Endometrial microvascular endothelial cells (primary cell): ENCODE results near the gene SEC31B. TPM values are rescaled to one million over a fixed set of nuclear protein-coding genes. Genes with fewer than 3 reads are reported as not detected.

Experiments used
- in situ Hi-C: cut with HindIII; loops from 2 replicates; pipeline ENCODE4 v1.10.0; 2017; ENCODE audit warnings: low sequenced_read_pairs, low pct_unique_long_range_greater_than_20kb; ENCODE audit errors: inconsistent ontology term
- total RNA-seq: library from RNA; depleted of rRNA; stranded (reverse); fragments of >200 nt; gene quantifications from one replicate; pipeline ENCODE4 v1.2.3, GENCODE V29; 2015; ENCODE audit errors: inconsistent ontology term

The SEC31B gene, protein sequence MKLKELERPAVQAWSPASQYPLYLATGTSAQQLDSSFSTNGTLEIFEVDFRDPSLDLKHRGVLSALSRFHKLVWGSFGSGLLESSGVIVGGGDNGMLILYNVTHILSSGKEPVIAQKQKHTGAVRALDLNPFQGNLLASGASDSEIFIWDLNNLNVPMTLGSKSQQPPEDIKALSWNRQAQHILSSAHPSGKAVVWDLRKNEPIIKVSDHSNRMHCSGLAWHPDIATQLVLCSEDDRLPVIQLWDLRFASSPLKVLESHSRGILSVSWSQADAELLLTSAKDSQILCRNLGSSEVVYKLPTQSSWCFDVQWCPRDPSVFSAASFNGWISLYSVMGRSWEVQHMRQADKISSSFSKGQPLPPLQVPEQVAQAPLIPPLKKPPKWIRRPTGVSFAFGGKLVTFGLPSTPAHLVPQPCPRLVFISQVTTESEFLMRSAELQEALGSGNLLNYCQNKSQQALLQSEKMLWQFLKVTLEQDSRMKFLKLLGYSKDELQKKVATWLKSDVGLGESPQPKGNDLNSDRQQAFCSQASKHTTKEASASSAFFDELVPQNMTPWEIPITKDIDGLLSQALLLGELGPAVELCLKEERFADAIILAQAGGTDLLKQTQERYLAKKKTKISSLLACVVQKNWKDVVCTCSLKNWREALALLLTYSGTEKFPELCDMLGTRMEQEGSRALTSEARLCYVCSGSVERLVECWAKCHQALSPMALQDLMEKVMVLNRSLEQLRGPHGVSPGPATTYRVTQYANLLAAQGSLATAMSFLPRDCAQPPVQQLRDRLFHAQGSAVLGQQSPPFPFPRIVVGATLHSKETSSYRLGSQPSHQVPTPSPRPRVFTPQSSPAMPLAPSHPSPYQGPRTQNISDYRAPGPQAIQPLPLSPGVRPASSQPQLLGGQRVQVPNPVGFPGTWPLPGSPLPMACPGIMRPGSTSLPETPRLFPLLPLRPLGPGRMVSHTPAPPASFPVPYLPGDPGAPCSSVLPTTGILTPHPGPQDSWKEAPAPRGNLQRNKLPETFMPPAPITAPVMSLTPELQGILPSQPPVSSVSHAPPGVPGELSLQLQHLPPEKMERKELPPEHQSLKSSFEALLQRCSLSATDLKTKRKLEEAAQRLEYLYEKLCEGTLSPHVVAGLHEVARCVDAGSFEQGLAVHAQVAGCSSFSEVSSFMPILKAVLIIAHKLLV
- 0.93 TPM for total RNA-seq

DNA sequence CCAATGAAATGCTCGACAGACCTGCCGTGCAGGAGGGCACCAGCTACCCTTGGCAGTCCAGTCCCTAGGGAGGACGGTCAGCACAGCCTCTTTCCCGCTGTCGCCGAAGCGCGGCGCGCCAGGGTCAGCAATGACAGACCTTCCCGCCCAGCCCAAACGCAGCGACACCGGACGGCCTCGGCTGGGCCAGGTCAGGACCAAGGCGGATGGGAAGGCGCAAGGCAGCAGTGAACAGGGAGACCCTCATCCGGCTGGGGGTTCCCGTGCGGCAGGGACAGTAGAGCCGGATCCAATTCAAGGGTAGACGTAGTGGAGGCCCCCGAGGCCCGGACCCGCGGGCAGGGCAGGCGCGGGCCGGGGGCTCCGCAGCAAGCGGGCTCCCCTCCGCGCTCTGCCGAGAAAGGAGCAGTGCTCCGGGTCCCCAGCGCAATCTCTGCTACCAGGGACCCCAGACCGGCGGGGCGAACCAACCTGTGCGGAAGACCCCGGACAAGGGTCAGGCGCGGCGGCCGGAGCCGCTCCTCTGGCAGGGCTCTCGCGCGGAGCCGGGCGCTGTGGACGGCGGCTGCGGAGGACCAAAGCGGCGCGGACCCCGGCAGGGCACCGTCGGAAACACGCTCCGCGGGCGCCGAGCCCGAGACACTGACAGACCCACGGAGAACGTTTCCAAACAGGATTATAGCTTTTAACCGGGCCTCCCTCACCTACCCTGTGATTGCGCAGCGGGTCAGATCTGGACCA is at the start of gene SEC31B:
SEC31B (minus strand) TSS at position 551 of the 741 bp plus-strand sequence. CDS start 2,909 bp downstream, outside the sequence.
- in situ Hi-C loops: no loop called here

DNA sequence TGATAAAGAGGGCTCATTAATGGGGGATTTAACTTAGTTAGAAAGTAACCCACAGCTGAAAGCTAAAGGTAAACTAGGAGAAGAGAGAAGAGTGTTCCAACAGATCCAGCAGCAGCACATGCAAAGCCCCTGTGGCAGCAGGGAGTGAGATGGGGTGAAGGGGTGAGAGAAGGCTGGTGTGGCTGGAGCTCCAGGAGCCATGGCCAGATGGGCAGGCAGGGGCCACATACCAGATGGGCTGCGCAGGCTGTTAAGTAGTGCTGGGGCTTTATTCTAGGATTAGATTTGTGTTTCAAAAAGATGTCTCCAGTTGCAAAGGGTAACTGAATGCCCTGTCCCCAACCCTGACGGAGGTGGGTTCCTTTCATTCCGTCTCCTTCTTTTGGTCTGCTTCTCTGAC is 49.3 kb upstream of the SEC31B start:
- in situ Hi-C loops: no loop called here

DNA sequence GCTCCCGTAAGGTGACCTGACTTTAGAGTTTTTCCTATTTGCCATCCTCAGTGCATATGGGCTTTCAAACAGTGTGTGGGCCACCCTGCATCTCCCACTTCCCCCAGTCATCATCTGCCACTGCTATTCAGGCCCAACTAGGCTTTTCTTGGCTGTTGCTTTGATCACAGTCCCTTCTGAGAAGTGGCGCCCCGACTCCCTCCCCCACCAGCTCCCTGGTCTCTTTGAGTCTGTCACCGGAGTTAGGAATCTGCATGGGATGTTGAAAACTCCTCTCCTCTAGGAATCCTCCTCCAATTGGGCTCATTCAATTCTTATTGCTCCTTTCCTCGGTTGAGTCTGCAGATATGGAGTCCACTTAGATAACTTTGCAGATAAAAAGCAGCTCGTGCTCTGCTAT is 48.2 kb upstream of the SEC31B start:
- in situ Hi-C loops: no loop called here

DNA sequence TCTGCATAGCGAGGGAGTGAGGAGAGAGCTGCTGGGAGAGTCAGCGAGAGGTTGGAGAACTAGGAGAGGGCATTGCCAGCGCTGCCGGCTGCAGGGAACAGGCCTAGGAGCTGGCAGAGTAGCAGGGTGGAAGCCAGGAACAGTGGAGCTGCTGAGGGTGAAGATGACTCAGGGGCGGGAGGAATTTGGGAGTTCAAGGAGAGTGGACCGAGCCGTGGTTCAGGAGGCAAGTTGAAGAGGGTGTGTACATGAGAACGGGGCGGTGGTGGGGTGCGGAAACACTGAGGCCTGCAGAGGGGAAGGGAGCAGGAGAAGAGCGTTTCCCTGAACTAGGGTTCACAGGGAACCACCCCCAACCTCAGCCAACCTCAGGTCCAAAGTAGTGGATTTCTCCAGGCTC is 47.6 kb upstream of the SEC31B start:
- in situ Hi-C loops: no loop called here

DNA sequence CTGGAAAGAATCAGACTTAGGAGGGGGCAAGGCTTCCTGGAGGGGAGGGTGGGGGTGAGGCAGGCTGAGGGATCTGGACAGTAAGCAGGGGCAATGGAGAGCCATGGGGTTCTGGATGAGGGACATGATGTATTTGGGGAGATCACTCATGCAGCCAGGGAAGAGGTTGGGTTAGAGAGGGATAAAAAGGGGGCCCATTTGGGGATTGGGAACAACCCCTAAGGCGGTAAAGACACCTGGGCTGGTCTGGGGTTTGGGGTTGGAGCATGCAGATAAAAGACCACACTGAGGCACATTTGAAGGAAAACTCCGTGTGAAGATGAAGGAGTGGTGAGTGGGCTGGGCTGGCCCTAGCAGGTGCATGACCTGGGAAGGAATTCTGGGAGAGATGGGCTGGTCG is 46.9 kb upstream of the SEC31B start:
- in situ Hi-C loops: no loop called here

DNA sequence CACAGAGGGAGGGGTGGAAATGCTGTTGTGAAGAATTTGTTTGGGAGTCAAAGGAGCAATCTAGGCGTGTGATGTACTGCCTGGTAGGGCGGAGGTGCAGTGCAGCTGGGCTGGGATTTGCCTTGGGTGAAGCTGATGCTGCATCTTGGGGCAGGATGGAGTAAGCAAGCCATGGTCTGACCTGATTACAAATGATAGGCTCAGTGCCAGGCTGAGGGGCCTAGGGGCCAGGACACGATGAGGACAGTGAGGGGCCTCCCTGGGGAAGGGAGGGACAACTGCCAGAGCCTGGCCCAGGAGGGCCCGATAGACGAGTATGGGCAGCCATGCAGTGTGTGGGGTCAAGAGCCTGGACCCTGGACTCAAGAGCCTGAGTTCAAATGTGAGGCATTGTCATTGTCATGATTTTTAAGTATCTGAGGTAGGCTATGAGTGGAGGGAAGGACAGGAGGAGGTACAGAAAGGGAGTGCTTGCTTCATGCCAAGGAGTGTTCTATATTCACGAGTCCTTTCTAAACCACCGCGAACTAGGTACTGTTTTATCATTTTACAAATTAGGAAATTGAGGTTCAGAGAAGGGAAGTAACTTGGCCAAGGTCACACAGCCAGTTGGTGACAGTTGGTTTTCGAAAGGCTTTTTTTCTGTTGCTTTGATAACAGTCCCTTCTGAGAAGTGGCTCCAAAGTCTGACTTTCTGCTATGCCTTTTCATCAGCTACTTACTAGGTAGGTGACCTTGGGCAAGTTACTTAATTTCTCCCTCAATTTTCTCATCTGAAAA is 45.7 kb upstream of the SEC31B start:
- in situ Hi-C loops: no loop called here

DNA sequence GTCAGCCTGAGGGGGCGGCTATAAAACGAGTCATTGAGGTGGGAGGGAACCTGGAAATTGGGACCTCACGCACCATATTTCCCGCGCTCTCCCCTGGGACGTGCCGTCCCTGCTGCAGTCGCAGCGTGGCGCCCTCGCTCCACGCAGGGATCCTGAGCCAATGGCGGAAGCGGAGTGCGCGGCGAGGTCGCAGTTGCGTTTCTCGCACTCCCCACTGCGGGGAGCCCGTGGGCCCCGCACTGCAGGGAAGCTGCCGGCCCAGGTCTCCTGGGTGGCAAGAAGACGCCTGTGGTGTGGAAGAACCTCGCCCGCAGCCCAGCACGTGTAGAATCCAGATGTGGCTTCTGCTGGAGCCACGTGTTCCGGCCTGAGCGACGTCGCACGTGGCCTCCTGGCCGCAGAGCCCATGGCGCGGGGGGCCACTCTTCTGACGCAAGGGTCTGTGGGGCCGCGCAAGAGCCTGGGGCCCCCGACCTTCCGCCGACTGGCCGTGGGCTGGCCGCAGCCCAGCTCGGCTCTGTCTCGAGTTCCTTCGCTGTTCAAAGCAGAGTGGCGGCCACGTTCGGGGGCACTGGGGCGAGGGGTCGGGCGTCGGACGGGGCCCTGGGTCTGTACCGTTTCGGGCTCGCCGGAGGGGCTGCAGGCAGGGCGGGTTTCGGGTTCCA is 42.5 kb upstream of the SEC31B start:
- in situ Hi-C loops: no loop called here

DNA sequence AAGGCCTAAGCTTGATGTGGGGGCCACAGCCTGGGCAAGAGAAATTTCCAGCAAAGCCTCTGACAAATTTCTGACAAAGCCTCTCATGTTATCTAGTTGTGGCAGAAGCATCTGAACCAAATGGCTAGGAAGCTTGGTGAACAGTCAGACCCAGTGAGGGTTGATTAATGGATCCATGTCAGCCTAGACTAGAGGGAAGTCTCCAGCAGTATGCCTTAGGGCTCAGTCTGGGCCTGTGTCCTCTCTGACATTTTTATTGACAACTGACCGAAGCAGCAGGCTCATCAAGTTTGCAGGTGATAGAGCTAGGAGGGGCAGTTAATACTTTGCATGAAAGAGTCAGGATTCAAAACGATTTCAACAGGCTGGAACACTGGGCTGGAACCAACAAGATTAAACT is 41.3 kb upstream of the SEC31B start:
- in situ Hi-C loops: no loop called here

DNA sequence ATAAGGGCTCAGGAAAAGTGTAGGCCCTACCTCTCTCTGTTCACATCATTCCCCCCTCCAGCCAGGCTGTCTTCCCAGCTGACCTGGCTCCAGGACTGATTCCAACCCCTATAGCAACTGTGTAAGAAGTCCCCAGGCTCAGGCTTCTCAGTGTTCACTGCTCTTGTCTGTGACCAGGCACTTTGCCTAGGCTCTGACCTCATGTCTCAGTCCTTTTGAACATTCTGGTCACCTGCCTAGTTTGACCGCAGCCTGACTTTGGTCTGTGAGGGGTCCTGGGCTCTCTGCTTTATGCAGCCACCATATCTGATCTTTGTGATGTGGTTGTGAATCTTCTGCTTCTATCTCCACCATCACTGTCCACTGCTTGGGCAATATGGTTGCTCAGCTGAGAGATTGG is 40.6 kb upstream of the SEC31B start:
- in situ Hi-C loops: no loop called here

DNA sequence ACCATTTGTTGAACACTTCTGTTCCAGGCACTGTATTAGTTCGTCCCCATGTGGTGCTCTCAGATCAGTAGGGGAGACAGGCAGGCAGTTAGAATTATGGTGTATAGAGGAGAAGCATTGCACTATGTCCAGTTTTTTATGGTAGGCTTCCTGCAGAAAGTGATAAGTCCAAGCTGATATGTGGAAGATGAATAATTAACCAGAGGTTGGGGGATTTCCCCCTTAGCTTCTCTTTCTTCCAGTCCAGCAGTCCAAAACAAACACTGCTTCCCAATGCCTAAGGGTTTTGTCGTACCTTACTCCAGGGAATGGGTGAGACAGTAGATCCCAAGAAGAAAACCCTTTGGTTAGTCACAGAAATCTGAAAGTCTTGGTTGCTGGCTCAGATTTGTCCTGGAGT is 35.2 kb upstream of the SEC31B start:
- in situ Hi-C loops: no loop called here

DNA sequence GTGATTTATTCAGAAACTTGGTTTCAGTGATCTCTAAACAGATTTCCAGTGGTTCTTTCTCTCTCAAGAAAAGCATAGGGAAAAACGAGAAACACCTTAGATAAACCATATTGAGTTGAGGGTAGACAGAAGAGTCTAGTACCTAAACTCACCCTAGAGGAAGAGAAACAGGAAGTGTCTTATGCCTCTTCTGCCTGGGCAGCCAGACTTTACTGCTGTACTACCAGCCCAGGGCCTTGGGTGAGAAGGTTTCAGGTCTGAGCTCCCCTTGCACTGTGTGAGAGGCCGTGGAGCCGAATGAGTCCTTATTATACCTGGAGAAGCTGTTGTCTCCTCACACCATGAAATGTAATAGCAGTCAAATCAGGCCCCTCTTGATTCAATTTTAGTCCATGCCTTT is 34.3 kb upstream of the SEC31B start:
- in situ Hi-C loops: no loop called here

DNA sequence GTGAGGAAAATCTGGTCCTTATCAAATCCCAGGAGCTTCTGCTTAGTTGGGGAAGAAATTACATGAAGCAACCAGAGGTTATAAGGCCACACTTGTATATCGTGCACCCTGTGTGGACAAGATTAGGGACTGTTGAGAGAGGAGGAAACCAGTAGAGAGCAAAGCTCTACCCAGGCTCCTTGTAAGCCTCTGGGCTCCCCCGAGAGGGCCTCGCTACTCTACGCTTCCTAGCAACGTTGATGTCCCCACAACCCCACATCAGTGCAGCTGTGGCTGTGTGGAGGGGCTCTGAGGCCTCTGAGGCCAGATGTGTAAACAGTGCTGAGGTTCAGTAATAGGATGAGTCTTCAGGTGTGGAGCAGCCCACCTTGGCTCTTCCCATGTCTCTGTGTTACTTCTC is 32.1 kb upstream of the SEC31B start:
- in situ Hi-C loops: no loop called here

DNA sequence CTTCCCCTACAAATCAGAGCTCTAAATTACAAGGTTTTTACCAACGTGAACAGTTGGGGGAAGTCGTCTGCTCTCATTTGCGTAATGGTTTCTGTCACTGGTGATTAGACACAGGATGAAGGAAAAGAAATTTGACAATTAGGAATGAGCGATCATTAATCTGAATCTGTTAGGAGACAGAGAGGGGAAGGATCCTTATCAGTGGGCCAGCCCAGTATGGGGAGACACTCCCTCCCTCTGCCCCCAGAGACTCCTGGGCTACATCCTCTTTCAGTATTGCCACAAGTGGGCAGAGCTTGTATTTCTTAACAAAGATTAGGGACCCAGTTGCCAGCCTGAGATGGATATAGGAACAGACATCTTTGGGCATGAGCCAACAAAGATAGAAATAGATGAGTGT is 31.5 kb upstream of the SEC31B start:
- in situ Hi-C loops: no loop called here

DNA sequence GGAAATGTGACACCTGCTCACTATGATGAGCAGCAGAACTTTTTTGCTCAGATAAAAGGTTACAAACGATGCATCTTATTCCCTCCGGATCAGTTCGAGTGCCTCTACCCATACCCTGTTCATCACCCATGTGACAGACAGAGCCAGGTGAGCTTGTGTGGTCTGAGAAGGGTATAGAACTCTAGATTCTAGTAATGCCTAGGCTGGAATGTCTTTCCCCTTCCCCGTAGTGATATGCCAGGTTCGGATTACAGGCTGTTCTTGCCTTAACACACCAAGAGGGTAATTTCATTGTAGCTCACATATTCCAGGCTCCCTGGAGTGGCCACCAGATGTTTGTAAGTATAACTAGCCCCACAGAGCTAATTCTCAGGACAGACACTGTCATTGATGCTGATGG is 25.3 kb upstream of the SEC31B start:
- in situ Hi-C loops: no loop called here

DNA sequence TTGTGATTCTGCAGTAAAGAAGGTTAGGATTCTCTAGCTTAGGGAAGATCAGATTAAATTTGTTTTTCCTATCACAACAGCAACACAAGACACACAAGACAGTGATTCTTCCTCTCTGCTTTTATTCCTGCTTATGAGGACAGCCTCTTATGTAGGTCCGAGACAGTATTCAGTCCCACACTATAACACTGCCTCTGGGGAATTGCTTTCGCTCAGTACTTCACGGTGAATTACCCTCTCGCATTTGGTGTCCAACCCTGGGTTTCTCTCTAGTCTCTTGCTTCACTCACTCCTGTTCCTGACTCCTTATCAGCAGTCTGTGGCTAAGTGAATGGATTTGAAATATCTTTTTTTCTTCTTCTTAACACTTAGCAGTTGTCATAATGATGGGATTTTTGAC is 17.8 kb upstream of the SEC31B start:
- in situ Hi-C loops: no loop called here

DNA sequence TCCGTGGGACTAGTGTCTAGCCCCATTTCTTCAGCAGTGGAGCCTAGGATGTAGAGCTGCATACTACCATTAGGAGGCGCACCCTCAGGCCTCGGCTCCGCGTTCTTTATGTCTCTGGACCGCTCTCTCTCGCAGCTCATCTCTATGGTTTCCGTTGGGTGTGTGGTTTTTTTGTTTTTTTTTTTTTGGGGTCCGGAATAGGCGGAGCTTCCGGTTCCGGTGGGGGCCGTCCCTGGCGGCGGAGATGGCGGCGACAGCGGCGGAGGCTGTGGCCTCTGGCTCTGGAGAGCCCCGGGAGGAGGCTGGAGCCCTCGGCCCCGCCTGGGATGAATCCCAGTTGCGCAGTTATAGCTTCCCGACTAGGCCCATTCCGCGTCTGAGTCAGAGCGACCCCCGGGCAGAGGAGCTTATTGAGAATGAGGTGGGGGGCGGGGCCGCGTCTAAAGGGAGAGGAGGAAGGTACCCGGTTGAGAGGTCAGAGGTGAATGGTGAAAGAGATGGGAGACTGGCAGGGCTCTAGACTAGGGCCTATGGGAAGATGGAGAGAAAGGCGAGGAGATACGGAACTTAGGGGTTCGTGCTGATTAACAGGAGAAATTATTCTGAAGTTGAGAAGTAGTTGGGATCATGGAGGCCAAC is 16.2 kb upstream of the SEC31B start, which contains the start of gene HIF1AN:
HIF1AN (plus strand) TSS at position 229 of the 639 bp plus-strand sequence; CDS start at position 245, 16 bp downstream.
- in situ Hi-C loops: no loop called here

DNA sequence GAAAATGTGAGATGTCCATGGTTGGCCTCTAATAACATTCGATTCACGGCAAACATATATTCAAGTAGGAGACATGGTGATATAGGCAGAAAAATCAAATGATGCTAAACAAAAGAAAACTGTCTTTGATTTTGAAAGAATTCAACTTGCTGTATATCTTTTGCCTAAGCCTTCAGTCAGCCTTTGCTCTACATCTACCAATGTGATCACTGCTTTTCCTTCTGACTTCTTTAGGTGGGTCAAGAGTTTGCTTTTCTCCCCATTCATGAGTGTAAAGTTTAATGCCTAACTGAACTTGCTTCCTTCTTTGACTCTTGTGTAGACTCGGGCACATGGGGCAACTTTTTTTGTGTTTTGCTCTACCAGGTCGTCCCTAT is 15.7 kb upstream of the SEC31B start:
- in situ Hi-C loops: no loop called here
